Pancreas (tissue), 10 donors: ENCODE measurements around the gene CLIC5. TPM values are rescaled to one million over a fixed set of nuclear protein-coding genes. Genes with fewer than 3 reads are reported as not detected.

ENCODE experiments used
- ATAC-seq, 4 donors: fragments of 200-7000 bp; cut with Tn5 transposase; one replicate each; pipeline versions ENCODE4 v1.8.0 to v1.9.1; 2020; ENCODE audit warnings: mild to moderate bottlenecking in 4 of 4, moderate library complexity in 4 of 4
- DNase-seq, 6 donors: peaks; one replicate each; pipeline ENCODE4 v3.0.0-alpha.2; 2020
- FAIRE-seq: peaks from 2 replicates; lab custom pipeline; 2012; peaks lifted over from hg19 to GRCh38; lab: Jason Lieb, UNC
- H3K27ac ChIP-seq, 4 donors: fragments of 200-600 bp; sonication (generic); 1 replicate in 3 of 4; 2 replicates in 1 of 4; pipeline versions ENCODE4 v1.5.0 to v1.8.0; 2020
- H3K27me3 ChIP-seq, 4 donors: fragments of 200-600 bp; one replicate each; pipeline ENCODE4 v1.8.0; 2021
- H3K36me3 ChIP-seq, 3 donors: fragments of 200-600 bp; sonication (generic) in 1 of 3; one replicate each; pipeline versions ENCODE4 v1.5.0 to v1.8.0; 2020 to 2021
- H3K4me1 ChIP-seq, 3 donors: fragments of 200-600 bp; one replicate each; pipeline ENCODE4 v1.8.0; 2021
- H3K4me3 ChIP-seq, 4 donors: fragments of 200-600 bp; sonication (generic) in 2 of 4; one replicate each; pipeline versions ENCODE4 v1.5.0 to v1.8.0; 2020 to 2021
- H3K9me3 ChIP-seq, 4 donors: fragments of 200-600 bp; one replicate each; pipeline ENCODE4 v1.8.0; 2021
- CTCF ChIP-seq, 4 donors: fragments of 200-600 bp; sonication (generic) in 3 of 4; IDR thresholded peaks; one replicate each; pipeline versions ENCODE4 v1.5.0 to v1.8.0; 2021; ENCODE audit warnings: antibody characterized with exemption in 4 of 4
- WGBS, 2 donors: extraction: QIAGEN DNeasy Blood & Tissue Kit; methylation state at CpG; one replicate each; pipeline ENCODE4 v1.1.7; 2013; 5-methylcytosine and 5-hydroxymethylcytosine counted together
- intact Hi-C, 3 donors: fragments of 100-400 bp; cut with DNase I; formaldehyde crosslinking; loops; one replicate each; pipeline versions ENCODE4 v1.11.1 to v1.14.2; 2022
- polyA plus RNA-seq, 2 donors: library from polyadenylated mRNA; stranded (reverse); fragments of 200-250 nt; gene quantifications; one replicate each; pipeline ENCODE4 v1.2.3, GENCODE V29; 2013
- total RNA-seq, 6 donors: library from RNA; stranded (reverse); fragmentation: NEBNext Ultra II Directional in 4 of 6; extraction: Animal tissue kit (Norgen Biotek cat#: 25700) in 4 of 6; gene quantifications; one replicate each; pipeline versions ENCODE4 v1.2.1 to v1.2.4, GENCODE V29; 2021 to 2023
- donor health status: healthy with polysubstance abuse.
- donor health status: DM: no; HTN: no; CAD: no; lungs with moderate emphysema.
- donor health status: DM: no; HTN: no; CAD: no.
- donor health status: control.
- donor health status: control.
- donor health status: Bipolar disorder and iron deficiency.
- donor health status: DM: yes; HTN: yes; CAD: no.
- donor health status: DM: no; HTN: no; CAD: no.
- donor health status: DM: no; HTN: no; CAD: no.
- donor health status: DM: yes; HTN: yes; CAD: no.

The CLIC5 gene
- total and polyA plus RNA-seq, 8 donors: 0.53 to 2.1 (median 1.3) TPM

GRCh38 chr6:46059608-46060007, 43.9 kb upstream of the CLIC5 start:
- FAIRE-seq: no peak
- intact Hi-C loops: no loop called here
- WGBS, 2 donors: 73 to 74% methylated on average over 1 of the region's 1 CpG

GRCh38 chr6:46058951-46059350, 43.3 kb upstream of the CLIC5 start:
- no peaks in the 10 kb centered on the region for H3K36me3 ChIP-seq
- no peak for FAIRE-seq
- TF ChIP-seq CTCF (IDR thresholded peaks at IDR 0.05): no peak
- H3K4me1 ChIP-seq: peaks cover 6 to 17% (median 14%) of the 10 kb centered on the region in 3 donors
- H3K27ac ChIP-seq: no peak overlapping the region
- WGBS, 2 donors: 89 to 91% methylated on average over 1 of the region's 1 CpG
- intact Hi-C loops: no loop called here
- H3K9me3 ChIP-seq: no peaks in the 10 kb centered on the region
- DNase-seq: no peak
- no peak for ATAC-seq
- no peaks in the 10 kb centered on the region for H3K27me3 ChIP-seq
- no peak overlapping the region for H3K4me3 ChIP-seq

More at GRCh38 chr6:46059608-46060007, 43.9 kb upstream of the CLIC5 start:
- peaks cover 6 to 17% (median 14%) of the 10 kb centered on the region in 3 donors for H3K4me1 ChIP-seq
- ATAC-seq (peak in 1 of 4 donors; percentile 49), DNase-seq (no peak)
- H3K36me3 ChIP-seq: no peaks in the 10 kb centered on the region
- no peak overlapping the region for H3K4me3 ChIP-seq
- no peak for TF ChIP-seq CTCF (IDR thresholded peaks at IDR 0.05)
- H3K9me3 ChIP-seq: no peaks in the 10 kb centered on the region
- no peak overlapping the region for H3K27ac ChIP-seq
- H3K27me3 ChIP-seq: no peaks in the 10 kb centered on the region

GRCh38 chr6:46057792-46058191, 42.1 kb upstream of the CLIC5 start:
- FAIRE-seq: no peak
- Histone ChIP-seq H3K27me3 (no peaks in the 10 kb centered on the region), H3K4me1 (peaks cover 6 to 13% (median 12%) of the 10 kb centered on the region in 3 donors), H3K9me3 (no peaks in the 10 kb centered on the region), H3K27ac (no peak overlapping the region), H3K36me3 (no peaks in the 10 kb centered on the region), H3K4me3 (no peak overlapping the region)
- ATAC-seq: no peak
- TF ChIP-seq CTCF (IDR thresholded peaks at IDR 0.05): no peak
- intact Hi-C loops: no loop called here
- no peak for DNase-seq

- no peak for DNase-seq
- Histone ChIP-seq H3K4me1 (peaks cover 2 to 7% (median 4%) of the 10 kb centered on the region in 3 donors), H3K36me3 (no peaks in the 10 kb centered on the region), H3K9me3 (no peaks in the 10 kb centered on the region), H3K4me3 (no peak overlapping the region), H3K27ac (no peak overlapping the region), H3K27me3 (no peaks in the 10 kb centered on the region)
- WGBS, 2 donors: 90 to 93% methylated on average over 4 of the region's 4 CpGs
- ATAC-seq: no peak
- intact Hi-C loops: no loop called here
- FAIRE-seq: no peak
- no peak for TF ChIP-seq CTCF (IDR thresholded peaks at IDR 0.05)
These were observed 41.4 kb upstream of the CLIC5 start for GRCh38 chr6:46056906-46057529.

- Histone ChIP-seq H3K4me3 (no peak overlapping the region), H3K27me3 (no peaks in the 10 kb centered on the region), H3K4me1 (no peaks in the 10 kb centered on the region), H3K9me3 (no peaks in the 10 kb centered on the region), H3K27ac (no peak overlapping the region), H3K36me3 (no peaks in the 10 kb centered on the region)
- DNase-seq (no peak), FAIRE-seq (no peak), ATAC-seq (no peak)
- intact Hi-C loops: no loop called here
- no peak for TF ChIP-seq CTCF (IDR thresholded peaks at IDR 0.05)
- 77 to 87% methylated on average over 5 of the region's 5 CpGs for WGBS, 2 donors
These were observed 38.9 kb upstream of the CLIC5 start for GRCh38 chr6:46054516-46054915.
